ENCODE measurements around the gene TMEM94. TPM values are rescaled to one million over a fixed set of nuclear protein-coding genes. Genes with fewer than 3 reads are reported as not detected.

Gene TMEM94
- total and polyA plus RNA-seq, 2 of the 8 experiments (the other 6 are each of a cell fraction or from before 2014, with no cell fraction given): 54.8 to 69.9 TPM

DNA sequence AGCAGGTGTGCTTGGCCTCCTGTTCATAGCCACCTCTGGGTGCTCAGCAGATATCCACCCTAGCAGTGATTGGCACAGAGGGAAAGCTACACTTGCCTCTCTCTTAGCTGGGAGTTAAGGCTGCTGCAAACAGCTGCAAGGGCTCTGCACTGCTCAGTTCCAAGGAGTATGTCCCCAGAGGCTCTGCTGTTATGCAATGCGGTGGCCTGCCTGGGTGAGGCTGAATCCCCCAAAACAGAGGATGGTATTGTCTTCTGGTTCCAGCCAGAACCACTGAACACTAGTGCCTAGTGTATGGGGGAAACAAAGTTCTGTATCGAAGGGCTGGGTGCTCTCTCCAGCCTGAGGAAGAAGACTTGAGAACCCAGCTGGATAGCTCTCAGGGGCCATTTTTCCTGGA is 16.8 kb downstream of the TMEM94 start:
- H2BK120ac ChIP-seq (replicated peaks; ENCODE audit: low read depth, low read length): no peak overlapping the region
- ChIA-PET CTCF (ENCODE audit: partially characterized antibody) (interaction anchor here (1.2 kb wide), 1 partner anchor 8 kb away, joined by 3 read pairs; no protein-coding TSS in a partner anchor), POLR2A (ENCODE audit: partially characterized antibody) (interaction anchor here (1.2 kb wide), 1 partner anchor 13 kb away, joined by 3 read pairs; no protein-coding TSS in a partner anchor)
- H3K9me3 ChIP-seq (ENCODE audit: insufficient read depth in 2 of 2, low read depth in 1 of 2, low read length in 1 of 2): no peaks in the 10 kb centered on the region
- no peak overlapping the region for H3K56ac ChIP-seq (replicated peaks; ENCODE audit: insufficient read length, low read depth, low read length)
- no peak overlapping the region for H2BK15ac ChIP-seq (ENCODE audit: low read length)
- H3K27me3 ChIP-seq (replicated peaks in 1 of 4; ENCODE audit: control insufficient read depth in 3 of 4, extremely low read depth in 1 of 4, insufficient read depth in 3 of 4, low read length in 3 of 4): no peaks in the 10 kb centered on the region
- H4K91ac ChIP-seq (replicated peaks; ENCODE audit: insufficient read length, low read length): no peak overlapping the region
- no peak overlapping the region for H3K18ac ChIP-seq (ENCODE audit: extremely low read depth, low read length)
- no peak overlapping the region for H4K5ac ChIP-seq (ENCODE audit: insufficient read length, low read depth, low read length)
- H2BK5ac ChIP-seq (ENCODE audit: low read depth, low read length): no peak overlapping the region
- peaks cover 0 to 2% of the 10 kb centered on the region in 2 experiments for H4K20me1 ChIP-seq (replicated peaks in 1 of 2; ENCODE audit: control insufficient read depth in 1 of 2, insufficient read depth in 2 of 2, low read length in 2 of 2)
- no peak overlapping the region for H3K9ac ChIP-seq (replicated peaks in 1 of 4; ENCODE audit: extremely low read depth in 1 of 4, low read depth in 3 of 4, low read length in 3 of 4)
- no peak for DNase-seq (ENCODE audit: low read depth in 1 of 2, low spot score in 2 of 2)
- no peak overlapping the region for H3K4me3 ChIP-seq (ENCODE audit: extremely low read depth in 1 of 4, insufficient read depth in 2 of 4, low read depth in 3 of 4, low read length in 4 of 4)
- H3K4me2 ChIP-seq (ENCODE audit: insufficient read depth in 1 of 2, low read depth in 2 of 2, low read length in 2 of 2): no peak overlapping the region
- H3K23ac ChIP-seq (ENCODE audit: insufficient read length): no peak overlapping the region
- H3K14ac ChIP-seq (ENCODE audit: insufficient read length): no peak overlapping the region
- no peaks in the 10 kb centered on the region for H3K23me2 ChIP-seq (ENCODE audit: low read depth, low read length)
- no peak overlapping the region for H2BK20ac ChIP-seq (ENCODE audit: low read length)
- H4K8ac ChIP-seq (ENCODE audit: extremely low read depth, insufficient read depth, low read length): no peak overlapping the region
- H2BK12ac ChIP-seq (ENCODE audit: low read depth, low read length): no peak overlapping the region
- peaks cover 3% of the 10 kb centered on the region; the same call in 1 of the 2 replicates for H3K79me1 ChIP-seq (ENCODE audit: low read depth, low read length)
- no peak overlapping the region for H2AK5ac ChIP-seq (ENCODE audit: low read depth, low read length)
- no peaks in the 10 kb centered on the region; a peak in 1 of 7 replicates for H3K4me1 ChIP-seq (replicated peaks in 1 of 4; ENCODE audit: control insufficient read depth in 3 of 4, insufficient read depth in 4 of 4, low read length in 3 of 4)
- H3K27ac ChIP-seq (ENCODE audit: low read depth, low read length): no peak overlapping the region
- FAIRE-seq: no peak
- peaks cover 0 to 10% (median 6%) of the 10 kb centered on the region in 4 experiments; a peak in 5 of 8 replicates for H3K36me3 ChIP-seq (ENCODE audit: control insufficient read depth in 2 of 4, insufficient read depth in 4 of 4, low read length in 3 of 4)
- no peaks in the 10 kb centered on the region for H3K79me2 ChIP-seq (ENCODE audit: control insufficient read depth in 1 of 2, insufficient read depth in 2 of 2, low read length in 2 of 2)
- H2AFZ ChIP-seq (ENCODE audit: low read length): no peak overlapping the region
- no peak overlapping the region for H3K4ac ChIP-seq (replicated peaks; ENCODE audit: insufficient read length, low read depth, low read length)
- WGBS, 2 experiments (ENCODE audit: extremely low coverage in 1 of 2, insufficient coverage in 1 of 2, insufficient read length in 1 of 2, insufficient replicate concordance in 2 of 2, low coverage in 1 of 2, low lambda C conversion rate in 2 of 2, missing lambda C conversion rate in 1 of 2): 83% methylated on average over 2 of the region's 2 CpGs; no CpG with 5 or more reads in 1 of the 2 experiments
- no peak for TF ChIP-seq HDAC2 (IDR thresholded peaks at IDR 0.05; ENCODE audit: borderline replicate concordance in 1 of 2, low read depth in 2 of 2, low read length in 2 of 2)
- TF ChIP-seq EGR1 (IDR thresholded peaks at IDR 0.05; ENCODE audit: borderline replicate concordance, low read depth, low read length): no peak
- TF ChIP-seq RFX5 (IDR thresholded peaks at IDR 0.05; ENCODE audit: borderline replicate concordance, low read depth, low read length): no peak
- TF ChIP-seq, protein P1, sequence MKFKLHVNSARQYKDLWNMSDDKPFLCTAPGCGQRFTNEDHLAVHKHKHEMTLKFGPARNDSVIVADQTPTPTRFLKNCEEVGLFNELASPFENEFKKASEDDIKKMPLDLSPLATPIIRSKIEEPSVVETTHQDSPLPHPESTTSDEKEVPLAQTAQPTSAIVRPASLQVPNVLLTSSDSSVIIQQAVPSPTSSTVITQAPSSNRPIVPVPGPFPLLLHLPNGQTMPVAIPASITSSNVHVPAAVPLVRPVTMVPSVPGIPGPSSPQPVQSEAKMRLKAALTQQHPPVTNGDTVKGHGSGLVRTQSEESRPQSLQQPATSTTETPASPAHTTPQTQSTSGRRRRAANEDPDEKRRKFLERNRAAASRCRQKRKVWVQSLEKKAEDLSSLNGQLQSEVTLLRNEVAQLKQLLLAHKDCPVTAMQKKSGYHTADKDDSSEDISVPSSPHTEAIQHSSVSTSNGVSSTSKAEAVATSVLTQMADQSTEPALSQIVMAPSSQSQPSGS (IDR thresholded peaks at IDR 0.05; ENCODE audit: low read length): no peak
- no peak for TF ChIP-seq SP1 (IDR thresholded peaks at IDR 0.05; ENCODE audit: low read depth, low read length)
- no peak for TF ChIP-seq RNF2 (IDR thresholded peaks at IDR 0.05; ENCODE audit: borderline replicate concordance, low read depth, low read length, missing control alignments, poor library complexity, severe bottlenecking)
- TF ChIP-seq CREB1 (IDR thresholded peaks at IDR 0.05): no peak
- no peak for TF ChIP-seq KDM5A (IDR thresholded peaks at IDR 0.05; ENCODE audit: low read length)
- TF ChIP-seq CBX8 (IDR thresholded peaks at IDR 0.05; ENCODE audit: borderline replicate concordance, low read depth, low read length): no peak
- no peak for TF ChIP-seq SP4 (IDR thresholded peaks at IDR 0.05; ENCODE audit: low read length)
- no peak for TF ChIP-seq SRF (IDR thresholded peaks at IDR 0.05; ENCODE audit: low read depth, low read length)
- no peak for TF ChIP-seq TBP (IDR thresholded peaks at IDR 0.05; ENCODE audit: low read depth, low read length)
- no peak for TF ChIP-seq JUND (IDR thresholded peaks at IDR 0.05; ENCODE audit: low read length)

Data from H1 (cell line).